Brain microvascular endothelial cell (primary cell): ENCODE results near the gene TFB1M.

Source experiments
- DNase-seq: peaks from one replicate; pipeline ENCODE4 v3.0.0-alpha.2; 2020
- H3K27ac ChIP-seq: fragments of 250-450 bp; sonication (Bioruptor Pico); 2 replicates; pipeline ENCODE4 v1.5.1; 2020; ENCODE audit warnings: mild to moderate bottlenecking, moderate library complexity
- H3K27me3 ChIP-seq: fragments of 250-450 bp; sonication (Bioruptor Pico); replicated peaks from 2 replicates; pipeline ENCODE4 v1.5.1; 2020; ENCODE audit warnings: mild to moderate bottlenecking
- H3K36me3 ChIP-seq: fragments of 250-450 bp; sonication (Bioruptor Pico); replicated peaks from 2 replicates; pipeline ENCODE4 v1.5.1; 2020; ENCODE audit warnings: mild to moderate bottlenecking
- H3K4me3 ChIP-seq: 2 replicates; pipeline ENCODE4 v1.5.1; 2011; ENCODE audit warnings: low read depth, mild to moderate bottlenecking, control low read depth, low read length, moderate library complexity
- CTCF ChIP-seq: IDR thresholded peaks from 2 replicates; pipeline ENCODE4 v1.5.1; 2011; ENCODE audit warnings: low read depth, mild to moderate bottlenecking, moderate library complexity, low read length, control low read depth, inconsistent platforms; ENCODE audit errors: missing control alignments
- in situ Hi-C: cut with HindIII; loops from 2 replicates; pipeline ENCODE4 v1.10.0; 2017; ENCODE audit warnings: low sequenced_read_pairs, low pct_ligation_motif_present

TFB1M gene

GRCh38 chr6:155301867-155302266, 12.4 kb downstream of the TFB1M start:
- in situ Hi-C loops, result no loop called here
- Histone ChIP-seq H3K4me3 (no peak overlapping the region), H3K27me3 (no peaks in the 10 kb centered on the region), H3K36me3 (peaks cover 9% of the 10 kb centered on the region), H3K27ac (no peak overlapping the region)
- no peak for TF ChIP-seq CTCF
- peak; percentile 61 for DNase-seq

- TF ChIP-seq CTCF, result no peak
- peaks cover 24% of the 10 kb centered on the region for H3K36me3 ChIP-seq
- no peak for DNase-seq
- no peak overlapping the region for H3K4me3 ChIP-seq
- no peaks in the 10 kb centered on the region for H3K27me3 ChIP-seq
- no peak overlapping the region for H3K27ac ChIP-seq
- in situ Hi-C loops, result no loop called here
Measured at GRCh38 chr6:155297669-155298068, 16.6 kb downstream of the TFB1M start.

GRCh38 chr6:155292711-155293110, 21.6 kb downstream of the TFB1M start:
- H3K36me3 ChIP-seq, result peaks cover 31% of the 10 kb centered on the region
- in situ Hi-C loops, result no loop called here
- H3K4me3 ChIP-seq, result no peak overlapping the region

GRCh38 chr6:155291291-155291690, 23.0 kb downstream of the TFB1M start:
- Histone ChIP-seq H3K4me3 (no peak overlapping the region), H3K27me3 (no peaks in the 10 kb centered on the region), H3K36me3 (peaks cover 23% of the 10 kb centered on the region), H3K27ac (no peak overlapping the region)
- DNase-seq, result no peak
- TF ChIP-seq CTCF, result no peak
- in situ Hi-C loops, result no loop called here

More at GRCh38 chr6:155292711-155293110, 21.6 kb downstream of the TFB1M start:
- TF ChIP-seq CTCF, result no peak
- Histone ChIP-seq H3K27ac (no peak overlapping the region), H3K27me3 (no peaks in the 10 kb centered on the region)
- DNase-seq, result no peak

GRCh38 chr6:155290491-155290890, 23.8 kb downstream of the TFB1M start:
- no peak for DNase-seq
- Histone ChIP-seq H3K4me3 (no peak overlapping the region), H3K27me3 (no peaks in the 10 kb centered on the region), H3K27ac (no peak overlapping the region), H3K36me3 (peaks cover 19% of the 10 kb centered on the region)
- in situ Hi-C loops, result no loop called here
- no peak for TF ChIP-seq CTCF

GRCh38 chr6:155287762-155288161, 26.5 kb downstream of the TFB1M start:
- no peak for DNase-seq
- in situ Hi-C loops, result no loop called here
- H3K27me3 ChIP-seq, result no peaks in the 10 kb centered on the region
- no peak overlapping the region for H3K4me3 ChIP-seq
- no peak for TF ChIP-seq CTCF
- no peak overlapping the region for H3K27ac ChIP-seq
- peaks cover 22% of the 10 kb centered on the region for H3K36me3 ChIP-seq
